Testis (tissue), 2 donors: ENCODE data around the gene SSR2.

Experiments used
- POLR2A ChIP-seq: fragments of 450-650 bp; IDR thresholded peaks from one replicate; pipeline ENCODE4 v1.6.1; 2017; ENCODE audit warnings: antibody characterized with exemption, mild to moderate bottlenecking, moderate library complexity
- TF ChIP-seq, protein P1 (sequence below), 3 experiments: fragments of 450-650 bp in 2 of 3; fragments of 200-600 bp in 1 of 3; sonication (generic) in 1 of 3; IDR thresholded peaks; one replicate each; pipeline ENCODE4 v1.5.1; 2016 to 2019; ENCODE audit warnings: antibody characterized with exemption in 3 of 3, mild to moderate bottlenecking in 2 of 3, moderate library complexity in 1 of 3

DNA sequence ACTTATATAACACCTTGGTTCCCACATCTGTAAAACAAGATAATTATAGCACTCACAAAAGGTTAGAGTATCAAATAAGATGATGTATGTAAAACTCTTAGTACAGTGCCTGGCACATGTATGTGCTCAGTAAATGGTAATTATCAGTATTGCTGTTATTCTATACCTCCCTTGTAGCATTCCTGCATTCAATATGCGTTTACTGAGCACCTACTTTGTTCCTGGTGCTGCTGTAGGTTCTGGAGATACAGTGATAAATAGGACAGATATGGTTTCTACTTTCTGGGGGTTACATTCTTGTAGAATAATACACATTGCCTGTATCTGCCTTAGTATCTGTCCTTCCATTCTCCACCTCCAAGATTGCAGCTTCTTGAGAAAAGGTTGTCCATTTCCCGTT lies 1.2 kb upstream of the SSR2 start:
- TF ChIP-seq, protein P1, sequence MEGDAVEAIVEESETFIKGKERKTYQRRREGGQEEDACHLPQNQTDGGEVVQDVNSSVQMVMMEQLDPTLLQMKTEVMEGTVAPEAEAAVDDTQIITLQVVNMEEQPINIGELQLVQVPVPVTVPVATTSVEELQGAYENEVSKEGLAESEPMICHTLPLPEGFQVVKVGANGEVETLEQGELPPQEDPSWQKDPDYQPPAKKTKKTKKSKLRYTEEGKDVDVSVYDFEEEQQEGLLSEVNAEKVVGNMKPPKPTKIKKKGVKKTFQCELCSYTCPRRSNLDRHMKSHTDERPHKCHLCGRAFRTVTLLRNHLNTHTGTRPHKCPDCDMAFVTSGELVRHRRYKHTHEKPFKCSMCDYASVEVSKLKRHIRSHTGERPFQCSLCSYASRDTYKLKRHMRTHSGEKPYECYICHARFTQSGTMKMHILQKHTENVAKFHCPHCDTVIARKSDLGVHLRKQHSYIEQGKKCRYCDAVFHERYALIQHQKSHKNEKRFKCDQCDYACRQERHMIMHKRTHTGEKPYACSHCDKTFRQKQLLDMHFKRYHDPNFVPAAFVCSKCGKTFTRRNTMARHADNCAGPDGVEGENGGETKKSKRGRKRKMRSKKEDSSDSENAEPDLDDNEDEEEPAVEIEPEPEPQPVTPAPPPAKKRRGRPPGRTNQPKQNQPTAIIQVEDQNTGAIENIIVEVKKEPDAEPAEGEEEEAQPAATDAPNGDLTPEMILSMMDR (IDR thresholded peaks at IDR 0.05), result no peak
- no peak for TF ChIP-seq POLR2A
